K562 (cell line): ENCODE data around the gene RPL38. TPM values are rescaled to one million over a fixed set of nuclear protein-coding genes. Genes with fewer than 3 reads are reported as not detected.

Source experiments
- CHD1 ChIP-seq: fragments of 200-600 bp; sonication (generic); IDR thresholded peaks from one replicate; pipeline ENCODE4 v1.6.1; 2012; ENCODE audit warnings: mild to moderate bottlenecking, moderate library complexity, low read length, inconsistent platforms
- DMBX1 ChIP-seq: fragments of 250-450 bp; sonication (Bioruptor Pico); IDR thresholded peaks from 2 replicates; pipeline ENCODE4 v1.8.0; 2022; ENCODE audit warnings: inconsistent platforms, mild to moderate bottlenecking, moderate library complexity, borderline replicate concordance
- HDAC1 ChIP-seq, 2 experiments: fragments of 450-650 bp; IDR thresholded peaks; 2 replicates each; pipeline ENCODE4 v1.6.1; 2016 to 2017; ENCODE audit warnings: inconsistent platforms in 1 of 2, mild to moderate bottlenecking in 1 of 2, moderate library complexity in 1 of 2
- MCM2 ChIP-seq: fragments of 450-650 bp; IDR thresholded peaks from 2 replicates; pipeline ENCODE4 v1.6.1; 2017; ENCODE audit warnings: low read depth, mild to moderate bottlenecking
- NR4A1 ChIP-seq, 2 experiments: fragments of 250-450 bp in 1 of 2; fragments of 450-650 bp in 1 of 2; sonication (Bioruptor Pico) in 1 of 2; IDR thresholded peaks; 2 replicates each; pipeline versions ENCODE4 v1.4.0 to v1.6.1; 2016 to 2020; ENCODE audit warnings: mild to moderate bottlenecking in 2 of 2, missing compliant biosample characterization in 1 of 2, missing genetic modification characterization in 1 of 2, moderate library complexity in 1 of 2
- PHTF2 ChIP-seq: fragments of 250-450 bp; sonication (Bioruptor Pico); IDR thresholded peaks from 2 replicates; pipeline ENCODE4 v1.5.0; 2021; ENCODE audit warnings: mild to moderate bottlenecking
- SAP30 ChIP-seq: fragments of 200-600 bp; sonication (generic); IDR thresholded peaks from 2 replicates; pipeline ENCODE4 v1.6.1; 2012; ENCODE audit warnings: borderline replicate concordance, low read depth, mild to moderate bottlenecking, moderate library complexity, low read length, control low read depth, inconsistent platforms; ENCODE audit not compliant: insufficient read depth, poor library complexity, severe bottlenecking
- SMARCC2 ChIP-seq: fragments of 450-650 bp; IDR thresholded peaks from 2 replicates; pipeline ENCODE4 v1.6.1; 2017; ENCODE audit warnings: antibody characterized with exemption, moderate library complexity, mild to moderate bottlenecking, low read depth
- ZNF224 ChIP-seq: sonication (generic); formaldehyde crosslinking; IDR thresholded peaks from 2 replicates; pipeline ENCODE4 v1.8.0; 2022; ENCODE audit warnings: mild to moderate bottlenecking, missing genetic modification reagents
- ZNF76 ChIP-seq: fragments of 250-450 bp; sonication (Bioruptor Pico); IDR thresholded peaks from 2 replicates; pipeline ENCODE4 v1.4.0; 2020; ENCODE audit warnings: mild to moderate bottlenecking, moderate library complexity, borderline replicate concordance
- ZNF785 ChIP-seq: fragments of 250-450 bp; sonication (Bioruptor Pico); IDR thresholded peaks from 2 replicates; pipeline ENCODE4 v1.4.0; 2020; ENCODE audit warnings: mild to moderate bottlenecking
- ZSCAN32 ChIP-seq: fragments of 450-650 bp; formaldehyde crosslinking; IDR thresholded peaks from 2 replicates; pipeline ENCODE4 v1.4.0; 2020; ENCODE audit warnings: mild to moderate bottlenecking, moderate library complexity
- polyA plus RNA-seq, 8 experiments: library from polyadenylated mRNA; depleted of rRNA in 4 of 8; stranded (reverse) in 5 of 8; unstranded in 3 of 8; fragments of >200 nt; fragmentation: Nextera tagmentation in 2 of 8; fragmentation: Illumina TruSeq in 1 of 8; extraction: Ambion mirVana in 2 of 8; extraction: Trizol in 1 of 8; gene quantifications; 2 replicates each; pipeline versions ENCODE4 v1.2.1 to v1.2.3, GENCODE V29; 2011 to 2014; ENCODE audit warnings: inconsistent platforms in 1 of 8, missing spikeins in 1 of 8
- total RNA-seq, 7 experiments: library from RNA; depleted of rRNA in 6 of 7; stranded (reverse); fragments of >200 nt in 6 of 7; fragmentation: Illumina TruSeq in 2 of 7; extraction: Trizol in 2 of 7; gene quantifications; 2 replicates each; pipeline versions ENCODE4 v1.2.1 to v1.2.3, GENCODE V29; 2011 to 2021; ENCODE audit warnings: low replicate concordance in 1 of 7
- TF ChIP-seq, protein P1 (sequence below), 2 experiments: fragments of 450-650 bp in 1 of 2; IDR thresholded peaks; 2 replicates each; pipeline ENCODE4 v1.6.1; 2011 to 2017; ENCODE audit warnings: low read depth in 2 of 2, antibody characterized with exemption in 1 of 2, borderline replicate concordance in 1 of 2, low read length in 1 of 2, mild to moderate bottlenecking in 1 of 2, mixed read lengths in 1 of 2; ENCODE audit not compliant: control insufficient read depth in 1 of 2
- TF ChIP-seq, protein P2 (sequence below): sonication (generic); formaldehyde crosslinking; IDR thresholded peaks from 2 replicates; pipeline ENCODE4 v1.8.0; 2022; ENCODE audit warnings: mild to moderate bottlenecking, missing genetic modification reagents, borderline replicate concordance
- TF ChIP-seq, protein P3 (sequence below): fragments of 450-650 bp; formaldehyde crosslinking; conservative IDR thresholded peaks from 2 replicates; pipeline ENCODE4 v1.4.0; 2022; ENCODE audit warnings: mild to moderate bottlenecking, missing genetic modification characterization
- TF ChIP-seq, protein P4 (sequence below): fragments of 250-450 bp; sonication (Bioruptor Pico); IDR thresholded peaks from 2 replicates; pipeline ENCODE4 v1.4.0; 2020; ENCODE audit warnings: mild to moderate bottlenecking, moderate library complexity

Gene RPL38
- total and polyA plus RNA-seq, 9 of the 15 experiments (the other 6 are each of a cell fraction or from before 2014, with no cell fraction given) = 1,224 to 3,864 (median 1,939) TPM

- TF ChIP-seq NR4A1 (CRISPR knock-in tag; IDR thresholded peaks at IDR 0.05) (no peak), NR4A1 (tag; IDR thresholded peaks at IDR 0.05) (no peak), ZNF76 (CRISPR knock-in tag) (no peak), ZSCAN32 (no peak), ZNF224 (CRISPR knock-in tag) (no peak), MCM2 (no peak), CHD1 (no peak), PHTF2 (CRISPR knock-in tag) (no peak), SMARCC2 (no peak), SAP30 (no peak), DMBX1 (CRISPR knock-in tag) (no peak), HDAC1 (IDR thresholded peaks at IDR 0.05) (no peak), ZNF785 (CRISPR knock-in tag) (no peak)
- TF ChIP-seq, protein P1, sequence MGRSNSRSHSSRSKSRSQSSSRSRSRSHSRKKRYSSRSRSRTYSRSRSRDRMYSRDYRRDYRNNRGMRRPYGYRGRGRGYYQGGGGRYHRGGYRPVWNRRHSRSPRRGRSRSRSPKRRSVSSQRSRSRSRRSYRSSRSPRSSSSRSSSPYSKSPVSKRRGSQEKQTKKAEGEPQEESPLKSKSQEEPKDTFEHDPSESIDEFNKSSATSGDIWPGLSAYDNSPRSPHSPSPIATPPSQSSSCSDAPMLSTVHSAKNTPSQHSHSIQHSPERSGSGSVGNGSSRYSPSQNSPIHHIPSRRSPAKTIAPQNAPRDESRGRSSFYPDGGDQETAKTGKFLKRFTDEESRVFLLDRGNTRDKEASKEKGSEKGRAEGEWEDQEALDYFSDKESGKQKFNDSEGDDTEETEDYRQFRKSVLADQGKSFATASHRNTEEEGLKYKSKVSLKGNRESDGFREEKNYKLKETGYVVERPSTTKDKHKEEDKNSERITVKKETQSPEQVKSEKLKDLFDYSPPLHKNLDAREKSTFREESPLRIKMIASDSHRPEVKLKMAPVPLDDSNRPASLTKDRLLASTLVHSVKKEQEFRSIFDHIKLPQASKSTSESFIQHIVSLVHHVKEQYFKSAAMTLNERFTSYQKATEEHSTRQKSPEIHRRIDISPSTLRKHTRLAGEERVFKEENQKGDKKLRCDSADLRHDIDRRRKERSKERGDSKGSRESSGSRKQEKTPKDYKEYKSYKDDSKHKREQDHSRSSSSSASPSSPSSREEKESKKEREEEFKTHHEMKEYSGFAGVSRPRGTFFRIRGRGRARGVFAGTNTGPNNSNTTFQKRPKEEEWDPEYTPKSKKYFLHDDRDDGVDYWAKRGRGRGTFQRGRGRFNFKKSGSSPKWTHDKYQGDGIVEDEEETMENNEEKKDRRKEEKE (IDR thresholded peaks at IDR 0.05; ENCODE audit: borderline replicate concordance in 1 of 2, control insufficient read depth in 1 of 2, low read depth in 2 of 2, low read length in 1 of 2) = peak in 1 of 2 experiments; percentile 34; a peak in 3 of 4 replicates
- TF ChIP-seq, protein P2, sequence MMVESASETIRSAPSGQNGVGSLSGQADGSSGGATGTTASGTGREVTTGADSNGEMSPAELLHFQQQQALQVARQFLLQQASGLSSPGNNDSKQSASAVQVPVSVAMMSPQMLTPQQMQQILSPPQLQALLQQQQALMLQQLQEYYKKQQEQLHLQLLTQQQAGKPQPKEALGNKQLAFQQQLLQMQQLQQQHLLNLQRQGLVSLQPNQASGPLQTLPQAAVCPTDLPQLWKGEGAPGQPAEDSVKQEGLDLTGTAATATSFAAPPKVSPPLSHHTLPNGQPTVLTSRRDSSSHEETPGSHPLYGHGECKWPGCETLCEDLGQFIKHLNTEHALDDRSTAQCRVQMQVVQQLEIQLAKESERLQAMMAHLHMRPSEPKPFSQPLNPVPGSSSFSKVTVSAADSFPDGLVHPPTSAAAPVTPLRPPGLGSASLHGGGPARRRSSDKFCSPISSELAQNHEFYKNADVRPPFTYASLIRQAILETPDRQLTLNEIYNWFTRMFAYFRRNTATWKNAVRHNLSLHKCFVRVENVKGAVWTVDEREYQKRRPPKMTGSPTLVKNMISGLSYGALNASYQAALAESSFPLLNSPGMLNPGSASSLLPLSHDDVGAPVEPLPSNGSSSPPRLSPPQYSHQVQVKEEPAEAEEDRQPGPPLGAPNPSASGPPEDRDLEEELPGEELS = no peak
- TF ChIP-seq, protein P3, sequence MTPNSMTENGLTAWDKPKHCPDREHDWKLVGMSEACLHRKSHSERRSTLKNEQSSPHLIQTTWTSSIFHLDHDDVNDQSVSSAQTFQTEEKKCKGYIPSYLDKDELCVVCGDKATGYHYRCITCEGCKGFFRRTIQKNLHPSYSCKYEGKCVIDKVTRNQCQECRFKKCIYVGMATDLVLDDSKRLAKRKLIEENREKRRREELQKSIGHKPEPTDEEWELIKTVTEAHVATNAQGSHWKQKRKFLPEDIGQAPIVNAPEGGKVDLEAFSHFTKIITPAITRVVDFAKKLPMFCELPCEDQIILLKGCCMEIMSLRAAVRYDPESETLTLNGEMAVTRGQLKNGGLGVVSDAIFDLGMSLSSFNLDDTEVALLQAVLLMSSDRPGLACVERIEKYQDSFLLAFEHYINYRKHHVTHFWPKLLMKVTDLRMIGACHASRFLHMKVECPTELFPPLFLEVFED (CRISPR knock-in tag) = peak; percentile 84
- TF ChIP-seq, protein P4, sequence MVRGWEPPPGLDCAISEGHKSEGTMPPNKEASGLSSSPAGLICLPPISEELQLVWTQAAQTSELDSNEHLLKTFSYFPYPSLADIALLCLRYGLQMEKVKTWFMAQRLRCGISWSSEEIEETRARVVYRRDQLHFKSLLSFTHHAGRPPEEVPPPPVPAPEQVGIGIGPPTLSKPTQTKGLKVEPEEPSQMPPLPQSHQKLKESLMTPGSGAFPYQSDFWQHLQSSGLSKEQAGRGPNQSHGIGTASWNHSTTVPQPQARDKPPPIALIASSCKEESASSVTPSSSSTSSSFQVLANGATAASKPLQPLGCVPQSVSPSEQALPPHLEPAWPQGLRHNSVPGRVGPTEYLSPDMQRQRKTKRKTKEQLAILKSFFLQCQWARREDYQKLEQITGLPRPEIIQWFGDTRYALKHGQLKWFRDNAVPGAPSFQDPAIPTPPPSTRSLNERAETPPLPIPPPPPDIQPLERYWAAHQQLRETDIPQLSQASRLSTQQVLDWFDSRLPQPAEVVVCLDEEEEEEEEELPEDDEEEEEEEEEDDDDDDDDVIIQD = no peak
Observed at GRCh38 chr17:74210191-74211140, 7.0 kb downstream of the RPL38 start (continued).
